Measurements from ENCODE around the gene KRT33B.

GRCh38 chr17:41339571-41340172, 29.9 kb downstream of the KRT33B start:
- TF ChIP-seq CTCF (IDR thresholded peaks at IDR 0.05), result no peak
- TF ChIP-seq POLR2A (IDR thresholded peaks at IDR 0.05), result no peak
